ENCODE results near the gene ZNF491.
"Not testable (repeated sequence)": the region's sequence is repeated elsewhere in the genome, so short reads cannot be mapped to it uniquely, and the experiment has no call there.

Gene ZNF491

DNA sequence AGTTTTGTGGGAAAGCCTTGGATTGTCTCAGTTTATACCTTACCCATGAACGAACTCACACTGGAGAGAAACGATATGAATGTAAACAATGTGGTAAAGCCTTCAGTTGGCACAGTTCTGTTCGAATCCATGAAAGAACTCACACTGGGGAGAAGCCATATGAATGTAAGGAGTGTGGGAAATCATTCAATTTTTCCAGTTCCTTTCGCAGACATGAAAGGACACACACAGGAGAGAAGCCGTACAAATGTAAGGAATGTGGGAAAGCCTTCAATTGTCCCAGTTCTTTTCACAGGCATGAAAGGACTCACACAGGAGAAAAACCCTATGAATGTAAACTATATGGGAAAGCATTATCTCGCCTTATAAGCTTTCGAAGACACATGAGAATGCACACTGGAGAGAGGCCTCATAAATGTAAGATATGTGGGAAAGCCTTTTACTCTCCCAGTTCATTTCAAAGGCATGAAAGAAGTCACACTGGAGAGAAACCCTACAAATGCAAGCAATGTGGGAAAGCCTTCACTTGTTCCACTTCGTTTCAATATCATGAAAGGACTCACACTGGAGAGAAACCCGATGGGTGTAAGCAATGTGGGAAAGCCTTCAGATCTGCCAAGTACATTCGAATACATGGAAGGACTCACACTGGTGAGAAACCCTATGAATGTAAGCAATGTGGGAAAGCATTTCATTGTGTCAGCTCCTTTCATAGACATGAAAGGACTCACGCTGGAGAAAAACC is 8.2 kb downstream of the ZNF491 start:
- no peak for DNase-seq (ENCODE audit: low read depth)

DNA sequence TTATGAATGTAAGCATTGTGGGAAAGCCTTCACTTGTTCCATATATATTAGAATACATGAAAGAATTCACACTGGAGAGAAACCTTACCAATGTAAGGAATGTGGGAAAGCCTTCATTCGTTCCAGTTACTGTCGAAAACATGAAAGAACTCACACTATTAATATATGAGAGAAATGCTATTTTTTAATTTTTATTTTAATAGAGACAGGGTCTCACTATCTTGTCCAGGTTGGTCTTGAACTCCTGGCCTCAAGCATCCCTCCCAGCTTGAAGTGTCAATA is 8.7 kb downstream of the ZNF491 start:
- DNase-seq (ENCODE audit: low read depth): no peak

DNA sequence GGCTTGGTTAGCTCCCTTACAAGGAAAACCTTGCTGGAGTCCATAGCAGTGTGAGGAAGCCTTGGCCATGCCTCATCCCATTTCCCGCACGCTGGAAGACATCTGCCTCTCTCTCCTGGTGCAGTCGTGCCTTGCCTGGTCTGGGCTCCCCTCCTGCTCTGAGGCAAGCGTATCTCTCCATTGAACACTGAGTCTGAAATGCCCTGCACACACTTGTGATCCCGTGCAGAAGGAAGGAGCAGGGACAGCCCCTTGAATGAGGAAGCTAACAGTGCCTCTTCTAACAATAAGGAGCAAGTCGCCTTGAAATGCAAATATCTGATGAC is 15.3 kb downstream of the ZNF491 start:
- no peak for DNase-seq (ENCODE audit: low read depth)

DNA sequence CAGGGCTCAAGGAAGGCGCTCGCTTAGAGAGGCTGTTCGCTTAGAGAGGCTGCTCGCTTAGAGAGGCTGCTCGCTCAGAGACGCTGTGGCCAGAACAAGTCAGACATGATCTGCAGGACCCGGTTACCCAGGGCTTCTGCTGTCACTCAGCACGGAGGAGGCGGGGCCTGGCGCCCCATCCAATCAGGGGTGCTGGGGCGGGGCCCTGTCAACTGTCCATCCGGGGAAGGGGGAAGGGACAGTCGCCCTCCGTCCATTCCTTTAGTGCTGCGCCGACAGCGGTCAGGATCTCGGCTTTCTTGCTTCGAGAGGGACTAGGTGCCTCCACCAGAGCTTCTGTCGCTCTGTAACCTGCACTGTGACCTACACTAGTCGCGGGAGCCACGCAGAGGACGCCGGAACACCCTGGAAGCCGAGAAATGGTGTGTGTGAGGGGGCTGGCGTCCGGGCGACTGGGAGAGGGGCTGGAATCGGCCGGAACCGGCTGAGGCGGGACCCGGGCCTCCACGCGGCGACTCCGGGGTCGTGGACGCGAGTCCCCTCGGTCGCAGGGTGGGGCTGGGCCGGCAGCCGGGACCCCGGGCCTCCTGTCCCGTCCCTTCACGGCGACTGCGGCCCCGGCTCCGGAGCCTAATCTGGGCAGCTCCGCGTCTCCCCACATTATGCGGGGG is 15.8 kb downstream of the ZNF491 start, which contains the start of gene ZNF440:
Gene ZNF440, plus strand, starts transcription at position 245 of the 671 bp plus-strand sequence. Its CDS starts 175 bp downstream, at position 420.
- peak; percentile 72 for DNase-seq (ENCODE audit: low read depth)

DNA sequence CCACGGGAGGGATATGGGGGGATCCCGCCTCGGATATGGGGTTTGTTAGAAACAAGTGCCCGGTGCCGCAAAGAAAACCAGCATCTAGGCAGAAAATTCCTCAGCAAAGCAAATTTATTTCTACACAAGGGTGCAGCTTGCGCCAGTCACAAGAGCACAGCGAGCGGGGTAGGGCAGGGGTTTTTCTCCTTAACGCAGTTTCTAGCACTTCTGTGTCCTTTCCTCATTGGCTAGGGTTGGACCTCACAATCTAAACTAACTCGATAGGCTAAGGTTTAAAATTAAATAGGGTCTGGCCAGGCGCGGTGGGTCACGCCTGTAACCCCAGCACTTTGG is 16.3 kb downstream of the ZNF491 start:
- DNase-seq (ENCODE audit: low read depth): no peak

DNA sequence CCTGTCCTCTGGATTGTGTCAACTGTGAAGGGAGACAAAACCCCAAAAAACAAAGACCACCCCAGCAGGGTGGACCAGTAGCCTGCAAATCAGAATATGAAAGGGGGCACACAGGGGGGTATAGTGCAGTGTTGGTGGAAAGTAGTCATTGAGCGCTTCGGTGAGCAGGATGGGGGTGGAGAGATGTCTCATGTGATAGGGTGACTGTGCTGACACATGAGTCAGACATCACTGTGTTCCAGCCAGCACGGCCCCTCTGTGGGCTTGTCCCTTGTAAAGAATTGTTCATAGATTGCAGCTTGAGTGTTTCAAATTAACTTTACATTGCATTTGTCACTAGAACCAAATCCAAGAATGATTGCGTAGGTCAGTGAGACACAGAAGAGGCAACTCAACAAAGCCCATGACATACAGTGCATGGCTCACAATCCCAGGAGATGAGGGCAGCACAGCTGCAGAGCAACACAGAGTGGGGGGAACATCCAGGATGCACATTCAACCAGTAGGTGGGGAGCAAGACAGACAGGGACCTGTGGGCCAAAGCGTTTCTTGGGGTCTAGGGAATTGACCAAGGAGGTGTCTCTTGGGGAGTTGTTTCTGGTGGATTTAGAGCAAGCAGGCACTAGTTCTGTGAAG is 23.3 kb downstream of the ZNF491 start:
- no peak for DNase-seq (ENCODE audit: low read depth)

DNA sequence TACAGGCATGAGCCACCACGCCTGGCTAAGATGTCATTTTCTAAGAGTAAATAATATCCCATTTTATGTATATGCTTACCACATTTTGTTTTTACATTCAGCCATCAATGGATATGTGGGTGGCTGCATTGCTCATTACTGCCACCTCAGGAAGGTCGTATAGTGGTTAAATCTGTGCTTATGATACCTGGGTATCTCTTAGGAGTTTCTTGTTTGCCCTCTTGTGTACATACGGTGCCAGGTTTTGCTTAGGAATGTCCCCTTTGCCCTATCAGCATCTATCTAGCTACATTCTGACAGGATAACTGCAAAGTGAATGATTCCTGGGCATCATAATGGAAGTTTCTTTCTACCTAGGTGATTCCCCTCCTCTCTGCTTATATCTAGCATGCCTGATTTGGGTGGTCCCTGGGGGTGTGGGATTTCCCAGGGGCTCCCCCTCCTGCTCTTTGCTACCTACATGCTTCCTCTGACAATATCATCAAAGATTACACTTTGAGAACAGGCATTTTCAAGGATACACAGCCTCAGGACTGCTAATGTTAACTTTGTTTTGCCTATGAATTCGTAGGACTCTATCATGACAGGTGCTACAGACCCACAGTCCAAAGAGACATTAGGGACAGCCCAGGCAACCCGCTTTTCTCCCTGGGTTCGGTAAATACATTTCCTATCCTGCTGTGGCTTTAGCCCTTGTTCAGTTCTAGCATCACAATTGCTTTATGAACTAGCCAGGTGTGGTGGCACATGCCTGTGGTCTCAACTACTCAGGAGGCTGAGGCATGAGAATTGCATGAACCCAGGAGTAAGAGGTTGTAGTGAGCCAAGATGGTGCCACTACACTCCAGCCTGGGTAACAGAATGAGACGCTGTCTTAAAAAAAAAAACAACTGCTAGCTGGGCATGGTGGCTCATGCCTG is 30.9 kb downstream of the ZNF491 start:
- DNase-seq (ENCODE audit: low read depth): not testable (repeated sequence)

DNA sequence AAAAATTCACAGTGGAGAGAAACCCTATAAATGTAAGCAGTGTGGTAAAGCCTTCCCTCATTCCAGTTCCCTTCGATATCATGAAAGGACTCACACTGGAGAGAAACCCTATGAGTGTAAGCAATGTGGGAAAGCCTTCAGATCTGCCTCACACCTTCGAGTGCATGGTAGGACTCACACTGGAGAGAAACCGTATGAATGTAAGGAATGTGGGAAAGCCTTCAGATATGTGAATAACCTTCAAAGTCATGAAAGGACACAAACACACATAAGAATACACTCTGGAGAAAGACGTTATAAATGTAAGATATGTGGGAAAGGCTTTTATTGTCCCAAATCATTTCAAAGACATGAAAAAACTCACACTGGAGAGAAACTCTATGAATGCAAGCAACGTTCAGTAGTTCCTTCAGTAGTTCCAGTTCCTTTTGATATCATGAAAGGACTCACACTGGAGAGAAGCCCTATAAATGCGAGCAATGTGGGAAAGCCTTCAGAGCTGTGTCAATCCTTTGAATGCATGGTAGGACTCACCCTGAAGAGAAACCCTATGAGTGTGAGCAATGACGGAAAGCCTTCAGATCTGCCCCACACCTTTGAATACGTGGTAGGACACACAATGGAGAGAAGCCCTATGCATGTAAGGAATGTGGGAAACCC is 34.1 kb downstream of the ZNF491 start:
- DNase-seq (ENCODE audit: low read depth): no peak

DNA sequence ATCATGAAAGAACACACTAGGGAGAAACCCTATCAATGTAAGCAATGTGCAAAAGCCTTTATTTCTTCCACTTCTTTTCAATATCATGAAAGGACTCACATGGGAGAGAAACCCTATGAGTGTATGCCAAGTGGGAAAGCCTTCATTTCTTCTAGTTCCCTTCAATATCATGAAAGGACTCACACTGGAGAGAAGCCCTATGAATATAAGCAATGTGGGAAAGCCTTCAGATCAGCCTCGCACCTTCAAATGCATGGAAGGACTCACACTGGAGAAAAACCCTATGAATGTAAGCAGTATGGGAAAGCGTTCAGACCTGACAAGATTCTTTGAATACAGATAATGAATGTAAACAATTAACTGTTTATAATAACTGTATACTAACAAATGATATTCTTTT is 35.2 kb downstream of the ZNF491 start:
- DNase-seq (ENCODE audit: low read depth): no peak

DNA sequence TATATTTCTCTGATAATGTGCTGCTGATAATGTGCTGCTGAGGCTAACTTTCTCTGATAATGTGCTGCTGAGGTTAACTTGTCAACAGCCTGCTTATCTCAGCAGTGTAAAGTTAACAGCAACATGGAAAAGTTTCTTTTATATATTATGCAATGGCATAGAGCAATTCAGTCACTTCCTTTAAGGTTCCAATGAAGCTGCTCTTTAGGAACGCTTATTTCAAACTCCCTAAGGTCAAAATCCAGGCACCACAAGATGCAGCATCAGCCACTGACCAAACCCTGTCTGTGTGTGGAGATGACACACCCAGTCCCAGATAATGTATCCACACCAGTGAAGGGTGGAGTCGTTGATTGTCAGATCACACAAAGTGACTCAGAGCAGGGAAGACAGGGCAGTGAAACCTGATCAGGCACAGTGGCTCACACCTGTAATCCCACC is 37.3 kb downstream of the ZNF491 start:
- not testable (repeated sequence) for DNase-seq (ENCODE audit: low read depth)

DNA sequence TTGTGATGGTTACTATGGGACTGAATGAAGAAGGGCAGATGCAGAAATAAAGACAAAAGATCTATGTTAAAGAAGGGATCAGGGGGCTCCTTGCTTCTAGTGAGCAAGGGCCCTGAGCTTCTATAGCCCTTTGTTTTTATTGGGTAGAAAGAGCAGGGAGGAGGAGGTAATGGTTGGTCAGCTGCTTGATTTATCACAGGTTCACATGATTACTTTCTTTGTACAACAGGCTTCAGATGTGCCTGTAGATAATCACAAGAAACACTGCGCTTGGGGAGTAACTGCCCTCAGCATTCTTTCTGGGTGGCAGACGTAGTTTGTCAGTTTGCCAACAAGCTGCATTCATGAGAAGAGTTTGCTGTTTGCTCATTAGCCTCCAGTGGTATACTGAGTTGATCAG is 45.4 kb downstream of the ZNF491 start:
- no peak for DNase-seq (ENCODE audit: low read depth)

DNA sequence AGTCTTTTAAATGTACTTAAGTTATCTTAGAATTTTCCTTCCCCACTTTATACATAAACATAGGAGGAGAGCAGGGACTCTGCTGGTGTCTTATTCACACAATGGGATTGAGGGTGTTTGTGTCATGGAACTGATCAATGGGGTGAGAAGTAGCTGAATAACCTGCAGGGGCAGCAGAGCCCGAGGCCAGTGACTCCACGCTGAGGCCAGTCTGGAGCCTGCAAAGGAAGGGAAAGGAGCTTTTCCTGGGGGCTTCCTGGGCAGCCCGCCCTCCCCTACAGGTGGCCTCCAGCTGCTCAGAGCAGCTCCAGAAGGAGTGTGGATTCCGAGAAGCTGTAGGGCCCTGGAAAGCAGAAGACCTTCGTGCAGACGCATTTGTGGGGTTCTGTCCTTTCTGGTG is 49.3 kb downstream of the ZNF491 start:
- DNase-seq (ENCODE audit: low read depth): not testable (repeated sequence)

DNA sequence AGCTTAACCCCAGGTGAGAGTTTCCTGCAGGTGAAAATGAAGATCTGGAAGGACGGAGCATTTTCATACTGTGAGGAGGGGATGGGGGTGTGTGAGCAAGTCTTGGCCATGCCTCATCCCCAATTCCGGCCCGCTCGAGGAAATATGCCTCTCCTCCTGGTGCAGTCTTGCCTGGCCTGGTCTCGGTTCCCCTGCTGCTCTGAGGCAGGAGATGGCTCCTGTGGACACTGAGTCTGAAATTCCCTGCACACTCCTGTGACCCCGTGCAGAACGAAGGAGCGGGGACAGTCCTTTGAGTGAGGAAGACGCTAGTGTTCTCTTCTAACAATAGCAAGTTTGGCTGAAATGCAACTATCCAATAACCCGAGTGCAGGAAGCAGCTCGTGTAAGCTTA is 49.9 kb downstream of the ZNF491 start:
- no peak for DNase-seq (ENCODE audit: low read depth)

DNA sequence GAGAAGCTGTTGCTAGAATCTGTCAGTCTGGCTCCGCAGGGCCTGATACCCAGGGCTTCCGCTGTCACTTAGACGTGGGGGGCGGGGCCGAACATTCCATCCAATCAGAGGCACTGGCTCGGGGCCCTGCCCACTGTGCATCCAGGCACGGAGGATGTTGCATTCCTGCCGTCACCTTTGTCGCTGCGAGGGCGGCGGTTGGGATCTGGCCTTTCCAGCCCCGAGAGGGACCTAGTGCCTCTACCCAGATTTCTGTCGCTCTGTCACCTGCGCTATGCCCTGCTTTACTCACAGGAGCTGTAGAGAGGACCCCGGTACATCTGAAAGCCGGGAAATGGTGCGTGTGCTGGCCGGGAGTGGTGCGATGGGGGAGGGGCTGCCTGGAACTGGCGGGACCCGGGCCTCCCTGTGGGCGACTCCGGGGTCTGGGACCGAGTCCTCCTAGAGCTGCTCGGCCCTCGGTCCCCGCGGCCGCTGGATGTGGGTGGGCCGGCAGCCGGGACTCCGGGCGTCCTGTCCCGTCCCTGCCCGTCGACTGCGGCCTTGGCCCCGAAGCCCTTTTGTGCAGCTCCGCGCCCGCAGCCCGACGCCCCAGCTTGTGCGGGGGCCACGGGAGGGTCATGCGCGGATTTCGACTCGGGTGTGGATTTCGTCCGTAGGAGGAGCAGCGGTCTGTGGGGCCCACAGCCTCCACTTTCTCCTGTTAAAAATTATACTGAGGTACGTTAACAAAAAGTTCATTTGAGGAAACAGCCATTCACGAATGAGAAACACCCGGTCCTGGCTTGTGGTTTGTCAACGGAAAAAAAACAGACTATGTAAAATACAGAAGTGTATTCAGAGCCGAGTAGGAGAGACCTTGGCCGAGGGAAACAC is 50.5 kb downstream of the ZNF491 start, which contains the start of gene ZNF439:
Gene ZNF439, plus strand, starts transcription at position 133 of the 876 bp plus-strand sequence. Its CDS starts 142 bp downstream, at position 275.
- peak; percentile 81 for DNase-seq (ENCODE audit: low read depth)

DNA sequence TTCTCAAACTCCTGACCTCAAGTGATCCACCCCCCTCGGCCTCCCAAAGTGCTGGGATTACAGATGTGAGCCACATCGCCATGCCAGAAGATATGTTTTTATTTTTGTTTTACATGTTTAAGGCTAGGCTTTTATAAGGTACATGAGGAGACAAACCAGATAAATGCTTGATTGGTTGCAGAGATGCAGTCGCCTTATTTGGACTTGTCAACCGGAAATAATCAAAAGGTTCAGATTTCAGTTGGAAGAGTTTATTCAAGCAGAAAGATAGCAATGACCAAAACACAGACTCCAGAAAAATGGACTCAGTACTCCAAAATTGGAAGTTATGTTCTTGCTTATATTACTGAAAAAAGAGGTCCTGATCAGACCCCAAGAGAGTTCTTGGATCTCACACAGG is 52.0 kb downstream of the ZNF491 start:
- DNase-seq (ENCODE audit: low read depth): not testable (repeated sequence)

DNA sequence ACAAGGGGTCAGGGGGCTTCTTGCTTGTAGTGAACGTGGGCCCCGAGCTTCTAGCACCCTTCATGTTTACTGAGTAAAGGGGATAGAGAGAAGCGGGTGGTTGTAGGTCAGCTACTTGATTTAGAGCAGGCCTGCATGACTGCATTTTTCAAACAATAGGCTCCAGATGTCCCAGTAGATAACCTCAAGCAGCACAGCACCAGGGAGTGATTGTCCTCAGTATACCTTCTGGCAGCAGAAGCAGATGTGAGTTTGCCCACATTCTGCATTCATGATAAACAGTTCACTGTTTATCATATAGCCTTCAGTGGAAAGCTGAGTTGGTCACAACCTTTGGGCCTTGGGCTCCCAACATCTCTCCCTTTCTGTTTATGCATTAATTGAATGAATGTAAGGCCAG is 55.0 kb downstream of the ZNF491 start:
- DNase-seq (ENCODE audit: low read depth): no peak

DNA sequence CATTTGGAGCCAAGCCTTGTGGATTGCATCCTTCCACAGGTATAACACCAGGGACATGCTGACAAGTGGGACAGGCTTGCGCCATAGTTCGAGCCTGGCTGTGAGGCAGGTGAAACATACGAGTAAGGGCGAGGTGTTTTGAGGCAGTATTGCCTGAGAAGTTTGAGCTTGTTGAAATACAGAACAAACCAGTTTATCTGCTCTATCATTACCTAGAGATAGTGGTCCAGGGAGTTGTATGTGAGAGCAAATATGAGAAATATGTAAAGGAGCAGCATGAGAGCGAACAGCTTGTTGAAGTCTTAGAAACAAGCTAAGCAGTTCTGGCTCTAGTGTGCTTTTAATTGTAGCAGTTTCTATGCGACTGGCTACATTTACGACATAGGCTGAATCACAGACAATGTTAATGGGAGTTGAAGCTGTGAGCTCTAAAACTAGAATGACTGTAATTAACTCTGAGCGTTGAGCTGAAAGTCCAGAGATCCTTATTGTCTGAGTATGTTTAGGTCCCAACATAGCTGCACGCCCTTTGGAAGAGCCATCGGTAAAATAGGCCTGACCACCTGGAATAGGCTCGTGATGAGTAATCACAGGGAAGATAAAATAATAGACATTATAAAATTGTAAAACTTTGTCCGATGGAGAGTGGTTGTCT is 58.4 kb downstream of the ZNF491 start:
- DNase-seq (ENCODE audit: low read depth): no peak

Data from stimulated activated CD4-positive, alpha-beta T cell treated with anti-CD3 and anti-CD28 coated beads, Interleukin-2, amount 100 ng/mL, for 4 hours (primary cell).